Cardiac muscle cell (in vitro differentiated cells and primary cell): Measurements from ENCODE around the gene OR2M4. TPM values are rescaled to one million over a fixed set of nuclear protein-coding genes. Genes with fewer than 3 reads are reported as not detected.
"Not testable (repeated sequence)": the region's sequence is repeated elsewhere in the genome, so short reads cannot be mapped to it uniquely, and the experiment has no call there.

Experiments used
- DNase-seq, 2 donors: peaks; one replicate each; pipeline versions ENCODE4 v3.0.0 to v3.0.0-alpha.2; 2010 to 2017; ENCODE audit warnings: low read depth in 1 of 2, low spot score in 1 of 2
- H3K27ac ChIP-seq: fragments of 200-600 bp; sonication (generic); 2 replicates; pipeline ENCODE4 v1.5.1; 2016
- H3K27me3 ChIP-seq: fragments of 200-600 bp; sonication (generic); 2 replicates; pipeline ENCODE4 v1.6.0; 2016; ENCODE audit warnings: control low read depth
- H3K36me3 ChIP-seq: fragments of 200-600 bp; sonication (generic); 2 replicates; pipeline ENCODE4 v1.5.1; 2016; ENCODE audit warnings: control low read depth
- H3K4me1 ChIP-seq: fragments of 200-600 bp; sonication (generic); 2 replicates; pipeline ENCODE4 v1.8.1; 2017; ENCODE audit warnings: low read depth, mild to moderate bottlenecking, mixed run types
- H3K4me3 ChIP-seq: fragments of 200-600 bp; sonication (generic); 2 replicates; pipeline ENCODE4 v1.5.1; 2016; ENCODE audit warnings: mild to moderate bottlenecking
- H3K9me3 ChIP-seq: fragments of 200-600 bp; sonication (generic); 2 replicates; pipeline ENCODE4 v1.5.1; 2017; ENCODE audit warnings: low read depth, mild to moderate bottlenecking, control low read depth
- CTCF ChIP-seq: IDR thresholded peaks from 2 replicates; pipeline ENCODE4 v1.5.1; 2012; ENCODE audit warnings: low read depth, mild to moderate bottlenecking, low read length
- polyA plus RNA-seq: library from polyadenylated mRNA; unstranded; fragments of >200 nt; fragmentation: Nextera tagmentation; extraction: Ambion mirVana; gene quantifications from 2 replicates; pipeline ENCODE4 v1.2.1, GENCODE V29; 2016
- total RNA-seq: library from RNA; depleted of rRNA; stranded (reverse); fragments of >200 nt; gene quantifications from 2 replicates; pipeline ENCODE4 v1.2.3, GENCODE V29; 2016

The OR2M4 gene
- total and polyA plus RNA-seq, 2 experiments from 2014 or later, result not detected

GRCh38 chr1:248215880-248216279, 15.3 kb upstream of the OR2M4 start:
- Histone ChIP-seq H3K4me1 (no peaks in the 10 kb centered on the region), H3K27me3 (no peaks in the 10 kb centered on the region), H3K9me3 (no peaks in the 10 kb centered on the region), H3K27ac (no peak overlapping the region), H3K4me3 (no peak overlapping the region), H3K36me3 (no peaks in the 10 kb centered on the region)
- TF ChIP-seq CTCF, result no peak
- no peak for DNase-seq

GRCh38 chr1:248225537-248225936, 5.7 kb upstream of the OR2M4 start:
- no peaks in the 10 kb centered on the region for H3K9me3 ChIP-seq
- no peaks in the 10 kb centered on the region for H3K36me3 ChIP-seq
- no peak for DNase-seq
- no peak for TF ChIP-seq CTCF
- H3K4me3 ChIP-seq, result no peak overlapping the region
- H3K4me1 ChIP-seq, result no peaks in the 10 kb centered on the region
- no peak overlapping the region for H3K27ac ChIP-seq
- H3K27me3 ChIP-seq, result no peaks in the 10 kb centered on the region

- H3K36me3 ChIP-seq, result no peaks in the 10 kb centered on the region
- H3K27me3 ChIP-seq, result no peaks in the 10 kb centered on the region
- DNase-seq, result no peak
- no peak overlapping the region for H3K4me3 ChIP-seq
- H3K4me1 ChIP-seq, result no peaks in the 10 kb centered on the region
- no peak for TF ChIP-seq CTCF
- no peaks in the 10 kb centered on the region for H3K9me3 ChIP-seq
- H3K27ac ChIP-seq, result no peak overlapping the region
These were observed 1.8 kb upstream of the OR2M4 start for GRCh38 chr1:248229360-248229908.

GRCh38 chr1:248239478-248239877, 8.3 kb downstream of the OR2M4 start:
- TF ChIP-seq CTCF, result no peak
- H3K4me1 ChIP-seq, result no peaks in the 10 kb centered on the region
- H3K27me3 ChIP-seq, result no peaks in the 10 kb centered on the region
- no peak for DNase-seq
- H3K9me3 ChIP-seq, result no peaks in the 10 kb centered on the region
- no peaks in the 10 kb centered on the region for H3K36me3 ChIP-seq
- no peak overlapping the region for H3K27ac ChIP-seq
- H3K4me3 ChIP-seq, result no peak overlapping the region

GRCh38 chr1:248243204-248243603, 12.0 kb downstream of the OR2M4 start:
- Histone ChIP-seq H3K9me3 (no peaks in the 10 kb centered on the region), H3K4me1 (no peaks in the 10 kb centered on the region), H3K27ac (no peak overlapping the region), H3K4me3 (no peak overlapping the region), H3K27me3 (no peaks in the 10 kb centered on the region), H3K36me3 (no peaks in the 10 kb centered on the region)
- TF ChIP-seq CTCF, result peak; percentile 45
- peak in 1 of 2 donors; percentile 17 for DNase-seq

GRCh38 chr1:248259309-248259708, 28.1 kb downstream of the OR2M4 start:
- not testable (repeated sequence) for H3K9me3 ChIP-seq, DNase-seq

More at GRCh38 chr1:248259309-248259708, 28.1 kb downstream of the OR2M4 start:
- not testable (repeated sequence) for H3K4me3 ChIP-seq, H3K4me1 ChIP-seq, H3K27me3 ChIP-seq, H3K36me3 ChIP-seq, H3K27ac ChIP-seq
